Forelimb muscle (tissue), 1 donor: ENCODE data around the gene STC2. TPM values are rescaled to one million over a fixed set of nuclear protein-coding genes. Genes with fewer than 3 reads are reported as not detected.
"Not testable (repeated sequence)": the region's sequence is repeated elsewhere in the genome, so short reads cannot be mapped to it uniquely, and the experiment has no call there.

Source experiments
- DNase-seq: peaks from one replicate; pipeline ENCODE4 v3.0.0-alpha.2; 2013; ENCODE audit warnings: low read depth
- polyA plus RNA-seq: library from polyadenylated mRNA; unstranded; fragments of 120-200 nt; gene quantifications from one replicate; pipeline ENCODE4 v1.2.1, GENCODE V29; 2013; ENCODE audit not compliant: insufficient read length

The STC2 gene
- polyA plus RNA-seq = 5.7 TPM

GRCh38 chr5:173327948-173328843 lies at the start of gene STC2:
STC2 (minus strand) TSS chr5:173328414; CDS start chr5:173328193, 221 bp downstream.
- DNase-seq = no peak

- DNase-seq = no peak
Measured at GRCh38 chr5:173371400-173371799, 43.2 kb upstream of the STC2 start.

DNA sequence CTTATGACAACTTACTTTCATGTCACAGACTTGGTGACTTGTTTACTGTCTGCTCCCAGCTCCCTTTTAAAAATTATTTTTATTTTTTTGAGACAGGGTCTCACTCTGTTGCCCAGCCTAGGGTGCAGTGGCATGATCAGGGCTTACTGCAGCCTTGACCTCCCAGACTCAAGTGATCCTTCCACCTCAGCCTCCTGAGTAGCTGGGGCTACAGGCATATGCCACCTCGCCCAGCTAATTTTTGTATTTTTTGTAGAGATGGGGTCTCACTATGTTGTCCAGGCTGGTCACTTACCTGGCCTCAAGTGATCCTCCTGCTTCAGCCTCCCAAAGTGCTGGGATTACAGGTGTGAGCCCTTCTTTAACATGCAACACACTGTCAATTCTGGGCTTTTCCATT lies 35.2 kb upstream of the STC2 start:
- DNase-seq = not testable (repeated sequence)

GRCh38 chr5:173355561-173355960 lies 27.3 kb upstream of the STC2 start:
- no peak for DNase-seq

DNA sequence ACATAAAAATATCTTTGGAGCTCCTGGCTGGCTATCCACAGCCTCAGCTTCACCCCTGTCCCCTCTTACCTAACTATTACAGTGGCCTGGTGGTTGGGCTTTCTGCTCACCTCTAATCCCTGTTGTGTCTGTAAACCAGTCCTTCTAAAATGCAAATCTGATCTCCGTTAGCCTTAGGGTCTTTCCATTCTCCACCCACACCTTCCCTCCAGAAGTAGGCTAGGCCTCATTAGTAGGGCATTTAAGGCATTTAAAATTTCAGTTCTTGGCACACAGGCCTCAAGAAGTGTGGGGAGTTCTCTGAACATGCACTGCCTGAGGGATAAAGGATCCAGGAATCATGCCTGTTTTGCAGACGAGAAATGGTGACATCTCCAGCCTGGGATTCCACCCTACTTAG lies 26.4 kb upstream of the STC2 start:
- no peak for DNase-seq

DNA sequence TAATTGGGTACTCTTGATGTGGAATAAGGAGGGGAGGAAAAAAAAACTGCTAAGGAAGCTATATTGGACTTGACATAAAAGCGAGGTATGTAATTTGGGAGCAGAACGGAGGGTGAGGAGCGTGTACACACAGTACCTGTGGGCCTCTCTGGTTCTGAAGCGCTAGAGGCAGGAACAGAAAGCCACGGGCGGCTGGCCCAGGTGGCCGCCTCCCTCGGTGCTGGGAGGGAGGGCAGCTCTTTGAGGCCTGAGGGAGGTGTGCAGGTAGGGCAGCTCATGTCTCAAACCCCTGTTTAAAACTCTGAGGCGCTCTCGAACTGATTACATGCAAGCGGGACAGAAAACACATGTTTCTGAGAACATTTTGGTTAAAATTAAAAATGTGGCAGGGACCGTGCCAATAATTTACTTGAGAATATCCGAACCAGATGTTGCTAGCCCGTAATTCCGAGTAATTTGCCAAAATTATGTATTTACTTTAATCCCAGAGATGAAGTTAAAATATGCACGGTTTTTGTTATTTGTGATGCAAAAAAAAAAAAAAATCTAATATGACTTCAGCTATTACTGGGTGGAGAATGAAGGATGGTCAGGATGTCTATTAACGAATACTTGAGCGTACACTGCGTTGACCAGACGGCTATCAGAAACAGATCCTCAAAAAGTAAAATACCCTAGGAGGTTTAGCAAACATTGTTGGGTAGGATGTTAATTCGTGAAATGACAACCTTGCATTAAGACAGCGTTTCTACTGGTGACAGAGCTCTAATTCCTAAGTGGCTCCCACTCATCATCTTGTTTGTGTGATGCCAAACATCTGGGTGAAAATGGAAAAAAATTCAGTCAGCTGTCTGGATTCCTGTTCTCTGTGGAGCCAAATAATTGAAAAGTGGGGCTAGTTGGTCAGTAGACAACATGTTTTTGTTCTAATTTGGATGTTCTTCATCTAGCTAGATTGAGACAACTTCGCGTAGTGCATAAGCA lies 24.4 kb upstream of the STC2 start:
- DNase-seq = peak; percentile 44

DNA sequence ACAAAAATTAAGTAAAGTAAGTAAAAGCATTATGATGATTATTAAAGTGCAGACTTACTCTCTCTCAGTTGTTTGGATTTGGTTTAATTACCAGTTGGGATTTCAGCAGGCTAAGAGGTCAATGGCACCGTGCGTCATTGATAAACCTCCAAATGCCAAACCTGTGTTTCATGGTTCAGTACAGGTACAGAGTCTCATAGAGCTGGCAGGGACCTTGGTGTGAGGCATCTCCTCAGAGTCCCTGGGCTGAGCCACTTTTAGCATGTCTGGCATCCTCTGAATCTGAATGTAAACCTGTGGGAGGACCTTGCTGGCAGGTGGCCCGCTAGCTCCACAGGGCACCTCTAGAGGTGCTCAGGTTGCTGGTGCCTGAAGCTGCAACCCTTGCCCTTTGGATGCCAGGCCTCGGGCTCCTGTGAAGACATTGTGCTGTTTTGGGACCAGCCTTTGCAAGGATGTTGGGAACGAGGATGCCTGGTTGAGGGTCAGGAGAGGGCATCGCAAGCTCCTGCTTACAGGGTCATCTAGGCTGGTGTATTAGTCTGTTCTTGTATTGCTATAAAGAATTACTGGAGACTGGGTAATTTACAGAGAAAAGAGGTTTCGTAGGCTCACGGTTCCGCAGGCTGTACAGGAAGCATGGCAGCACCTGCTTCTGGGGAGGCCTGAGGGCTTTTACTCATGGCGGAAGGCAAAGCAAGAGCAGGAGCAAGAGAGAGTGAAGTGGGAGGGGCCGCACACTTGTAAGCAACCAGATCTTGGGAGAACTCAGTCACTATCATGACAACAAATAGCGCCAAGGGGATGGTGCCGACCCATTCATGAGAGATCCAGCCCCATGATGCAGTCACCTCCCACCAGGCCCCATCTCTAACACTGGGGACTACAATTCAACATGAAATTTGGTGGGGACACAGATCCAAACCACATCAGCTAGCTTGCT lies 14.9 kb upstream of the STC2 start:
- DNase-seq = no peak

- no peak for DNase-seq
Measured at GRCh38 chr5:173341961-173342430, 13.8 kb upstream of the STC2 start.

GRCh38 chr5:173340984-173341383 lies 12.8 kb upstream of the STC2 start:
- no peak for DNase-seq

DNA sequence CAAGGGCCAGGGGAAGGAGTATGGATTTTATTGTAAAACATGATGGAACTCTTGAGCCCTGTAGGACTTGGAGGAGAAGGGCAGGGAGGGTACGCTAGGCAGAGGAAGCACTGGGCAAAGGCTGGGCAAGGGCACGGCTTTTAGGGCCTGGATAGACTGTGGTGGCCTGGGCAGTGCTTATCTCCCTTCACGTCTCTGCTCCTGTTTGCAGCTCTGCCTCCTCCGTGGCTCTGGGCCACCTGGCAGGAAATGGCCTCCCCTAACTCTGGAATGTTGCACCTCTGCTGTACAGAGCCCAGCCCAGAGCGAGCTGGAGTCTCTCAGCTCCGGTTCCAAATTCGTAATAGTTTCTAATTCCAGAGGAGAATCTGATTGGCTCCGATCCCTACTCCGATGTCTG lies 12.2 kb upstream of the STC2 start:
- DNase-seq = no peak

GRCh38 chr5:173339286-173339685 lies 11.1 kb upstream of the STC2 start:
- DNase-seq = no peak

DNA sequence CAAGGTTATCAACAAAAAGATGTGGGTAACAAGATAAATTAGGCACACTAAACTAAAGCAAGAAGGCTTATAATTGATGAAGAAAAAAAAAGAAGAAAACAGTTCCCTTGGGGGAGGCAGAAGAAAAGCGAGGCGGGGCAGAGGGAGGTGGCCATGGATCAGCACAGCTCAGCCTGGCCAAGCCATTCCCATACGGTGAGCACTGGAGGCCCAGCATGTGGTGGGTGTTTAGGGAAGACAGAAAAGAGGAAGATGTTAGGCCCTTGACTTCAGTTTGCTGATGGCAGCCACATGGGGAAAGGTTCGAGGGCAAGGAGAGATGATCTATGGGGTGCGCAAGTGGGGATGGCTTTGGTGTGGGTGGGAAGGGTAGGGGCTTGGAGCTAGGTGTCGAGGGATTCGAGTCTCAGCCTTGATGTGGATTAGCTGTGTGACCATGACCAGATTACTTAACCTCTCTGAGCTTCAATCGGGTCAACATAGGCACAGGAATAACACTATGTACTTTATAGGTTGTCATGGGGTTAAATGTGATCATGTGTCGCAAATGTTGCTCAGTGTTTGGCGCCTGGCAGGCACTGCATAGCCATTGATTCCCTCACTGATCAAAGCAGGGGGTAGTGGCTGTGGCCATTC lies 10.3 kb upstream of the STC2 start:
- no peak for DNase-seq

- DNase-seq = no peak
Measured at GRCh38 chr5:173334808-173335207, 6.6 kb upstream of the STC2 start.

- no peak for DNase-seq
Measured at GRCh38 chr5:173333925-173334661, 5.9 kb upstream of the STC2 start.

- no peak for DNase-seq
Measured at GRCh38 chr5:173331956-173332479, 3.8 kb upstream of the STC2 start.

DNA sequence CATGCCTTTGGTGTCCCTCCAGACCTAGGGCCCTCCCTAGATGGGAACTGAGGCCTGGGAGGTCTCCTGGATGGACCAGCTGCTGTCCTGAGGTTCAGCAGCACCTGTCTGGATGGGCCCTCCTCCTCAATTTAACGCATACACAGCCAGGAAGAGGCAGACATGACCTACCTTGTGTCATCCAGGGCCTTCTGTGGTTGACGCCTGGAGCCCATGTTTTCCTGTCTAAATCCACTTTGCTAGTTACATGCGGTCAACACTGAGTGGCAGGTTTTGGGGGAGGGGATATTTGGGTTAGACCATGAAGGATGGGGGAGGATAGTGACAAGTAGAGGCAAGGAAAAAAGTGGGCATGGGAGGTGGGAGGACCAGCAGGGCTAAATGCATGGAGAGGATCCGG lies 3.1 kb upstream of the STC2 start:
- DNase-seq = no peak

GRCh38 chr5:173330338-173331206 lies 2.4 kb upstream of the STC2 start:
- no peak for DNase-seq

DNA sequence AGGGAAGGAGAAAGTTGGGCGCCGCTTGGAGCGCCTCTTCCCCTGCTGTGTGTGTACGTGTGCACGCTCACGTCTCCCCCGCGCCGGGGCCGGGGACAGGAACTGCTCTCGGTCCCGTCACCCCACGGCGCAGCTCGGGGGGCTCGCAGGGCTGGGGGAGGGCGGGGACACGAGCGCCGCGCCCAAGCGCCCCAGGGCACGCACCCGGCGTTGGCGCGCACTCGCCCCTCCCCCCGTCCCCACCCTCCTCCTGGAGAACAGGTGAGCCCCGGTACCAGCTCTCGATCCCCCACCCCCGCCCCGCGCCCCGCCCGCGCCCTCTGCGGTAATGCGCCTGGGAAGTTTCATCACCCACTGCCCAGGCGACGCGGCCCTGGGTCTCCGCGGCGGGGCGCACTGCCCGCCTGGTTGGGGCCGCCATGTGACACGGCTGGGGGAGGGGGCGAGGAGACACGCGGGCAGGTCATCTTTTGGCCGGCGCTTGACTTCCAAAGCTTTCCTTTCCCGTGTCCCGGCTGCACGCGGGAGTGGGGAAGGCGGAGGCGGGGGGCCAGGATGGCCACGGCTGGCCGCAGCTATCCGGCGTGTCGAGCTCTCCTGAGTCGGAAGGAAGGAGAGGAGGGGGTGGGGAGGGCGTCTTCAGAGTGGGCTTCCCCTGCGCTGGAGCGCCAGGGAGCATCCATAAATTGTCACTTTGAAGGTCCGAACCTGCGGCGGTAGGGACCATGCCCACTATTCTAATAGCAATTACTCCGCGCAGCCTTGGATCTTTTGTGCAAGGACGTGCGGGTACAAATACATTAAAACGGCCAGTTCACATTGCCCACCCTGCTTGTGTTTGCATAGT lies 1.5 kb upstream of the STC2 start:
- DNase-seq = no peak
